BJ (cell line): ENCODE data around the gene ADAM10. TPM values are rescaled to one million over a fixed set of nuclear protein-coding genes. Genes with fewer than 3 reads are reported as not detected.

ENCODE experiments used
- CTCF ChIA-PET: fragments of 350-600 bp; formaldehyde crosslinking; extraction: SDS; loops from one replicate; lab custom pipeline; 2021; ENCODE audit warnings: antibody characterized with exemption, inconsistent platforms; lab: Yijun Ruan, JAX
- POLR2A ChIA-PET: fragments of 300-600 bp; sonication (Branson Sonifier 250); formaldehyde crosslinking; extraction: SDS; loops from one replicate; lab custom pipeline; 2021; ENCODE audit warnings: antibody characterized with exemption; lab: Charles Lee
- DNase-seq: peaks from one replicate; pipeline ENCODE4 v3.0.0-alpha.2; 2011; ENCODE audit warnings: low read depth
- H3K27me3 ChIP-seq: 2 replicates; pipeline ENCODE4 v1.6.0; 2011; ENCODE audit warnings: low read length; ENCODE audit not compliant: control insufficient read depth, insufficient read depth
- H3K36me3 ChIP-seq: 2 replicates; pipeline ENCODE4 v1.5.1; 2011; ENCODE audit warnings: low read length; ENCODE audit not compliant: control insufficient read depth, insufficient read depth
- H3K4me3 ChIP-seq: 2 replicates; pipeline ENCODE4 v1.5.1; 2011; ENCODE audit warnings: low read depth, mild to moderate bottlenecking, control low read depth, low read length
- polyA plus RNA-seq: library from polyadenylated mRNA; depleted of rRNA; stranded (reverse); fragments of >200 nt; gene quantifications from 2 replicates; pipeline ENCODE4 v1.2.3, GENCODE V29; 2011
- TF ChIP-seq, protein P1 (sequence below): IDR thresholded peaks from 2 replicates; pipeline ENCODE4 v1.5.1; 2011; ENCODE audit warnings: low read depth, mild to moderate bottlenecking, control low read depth, inconsistent platforms, low read length, moderate library complexity; ENCODE audit not compliant: insufficient read depth

Gene ADAM10
- polyA plus RNA-seq, 1 experiment: 106 TPM

DNA sequence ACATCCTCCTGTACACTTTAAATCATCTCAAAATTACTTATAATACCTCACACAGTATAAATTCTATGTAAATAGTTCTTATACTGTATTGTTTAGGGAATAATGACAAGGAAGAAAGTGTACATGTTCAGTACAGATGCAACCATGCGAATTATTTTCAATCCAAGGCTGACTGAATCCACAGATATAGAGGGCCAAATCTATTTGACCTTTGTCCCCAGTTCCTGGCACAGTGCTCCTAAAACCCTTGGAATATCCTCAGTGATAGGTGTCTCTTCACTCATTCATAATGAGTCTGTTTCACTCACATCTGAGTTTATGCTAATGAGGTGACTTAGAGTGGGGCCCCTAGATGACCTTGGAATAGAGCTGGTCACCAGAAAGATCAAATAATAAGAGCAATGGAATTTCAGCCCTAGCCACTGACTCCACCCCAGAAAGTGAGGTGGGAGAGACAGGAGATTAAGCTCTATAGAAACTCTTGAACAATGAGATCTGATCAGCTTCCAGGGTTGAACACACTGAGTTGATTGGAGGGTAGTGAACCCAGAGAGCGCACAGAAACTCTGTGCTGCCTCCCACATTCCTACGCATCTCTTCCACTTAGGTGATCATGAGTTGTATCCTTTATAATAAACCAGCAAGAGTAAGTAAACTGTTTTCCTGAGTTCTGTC is 65.3 kb downstream of the ADAM10 start:
- no peaks in the 10 kb centered on the region for H3K36me3 ChIP-seq
- no peak overlapping the region for H3K4me3 ChIP-seq
- ChIA-PET CTCF (no interaction called here), POLR2A (no interaction called here)
- TF ChIP-seq, protein P1, sequence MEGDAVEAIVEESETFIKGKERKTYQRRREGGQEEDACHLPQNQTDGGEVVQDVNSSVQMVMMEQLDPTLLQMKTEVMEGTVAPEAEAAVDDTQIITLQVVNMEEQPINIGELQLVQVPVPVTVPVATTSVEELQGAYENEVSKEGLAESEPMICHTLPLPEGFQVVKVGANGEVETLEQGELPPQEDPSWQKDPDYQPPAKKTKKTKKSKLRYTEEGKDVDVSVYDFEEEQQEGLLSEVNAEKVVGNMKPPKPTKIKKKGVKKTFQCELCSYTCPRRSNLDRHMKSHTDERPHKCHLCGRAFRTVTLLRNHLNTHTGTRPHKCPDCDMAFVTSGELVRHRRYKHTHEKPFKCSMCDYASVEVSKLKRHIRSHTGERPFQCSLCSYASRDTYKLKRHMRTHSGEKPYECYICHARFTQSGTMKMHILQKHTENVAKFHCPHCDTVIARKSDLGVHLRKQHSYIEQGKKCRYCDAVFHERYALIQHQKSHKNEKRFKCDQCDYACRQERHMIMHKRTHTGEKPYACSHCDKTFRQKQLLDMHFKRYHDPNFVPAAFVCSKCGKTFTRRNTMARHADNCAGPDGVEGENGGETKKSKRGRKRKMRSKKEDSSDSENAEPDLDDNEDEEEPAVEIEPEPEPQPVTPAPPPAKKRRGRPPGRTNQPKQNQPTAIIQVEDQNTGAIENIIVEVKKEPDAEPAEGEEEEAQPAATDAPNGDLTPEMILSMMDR: no peak
- DNase-seq: no peak
- H3K27me3 ChIP-seq: no peaks in the 10 kb centered on the region

DNA sequence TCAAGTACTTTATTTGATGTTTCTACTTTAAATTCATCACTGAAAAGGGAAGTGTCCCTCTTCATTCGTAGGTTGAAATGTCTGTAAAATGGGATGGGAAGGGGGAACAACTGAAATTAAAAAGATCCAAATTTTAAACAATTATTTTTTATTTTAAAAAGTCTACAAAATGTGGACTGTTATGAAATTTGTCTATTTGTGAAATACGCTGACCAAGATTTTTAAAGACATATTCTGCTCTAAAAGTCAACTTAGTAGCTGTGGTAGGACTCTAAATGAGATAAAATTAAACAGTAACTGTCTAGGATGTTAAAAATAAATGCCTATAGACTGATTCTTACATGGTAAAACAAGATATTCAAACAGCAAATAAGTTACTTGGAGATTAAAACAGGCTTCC is 67.3 kb downstream of the ADAM10 start:
- Histone ChIP-seq H3K27me3 (no peaks in the 10 kb centered on the region), H3K4me3 (no peak overlapping the region), H3K36me3 (no peaks in the 10 kb centered on the region)
- CTCF ChIA-PET: no interaction called here
- TF ChIP-seq, protein P1: no peak
- POLR2A ChIA-PET: no interaction called here
- no peak for DNase-seq

GRCh38 chr15:58678683-58679082 is 70.8 kb downstream of the ADAM10 start:
- H3K4me3 ChIP-seq: no peak overlapping the region

GRCh38 chr15:58677426-58677825 is 72.1 kb downstream of the ADAM10 start:
- POLR2A ChIA-PET: interaction anchor here (0.5 to 1.2 kb wide), 2 partner anchors 36 to 73 kb away, joined by 3 to 9 read pairs; no protein-coding TSS in a partner anchor
- CTCF ChIA-PET: interaction anchor here (2.2 kb wide), 1 partner anchor 8 kb away, joined by 6 read pairs; no protein-coding TSS in a partner anchor

More at GRCh38 chr15:58678683-58679082, 70.8 kb downstream of the ADAM10 start:
- ChIA-PET POLR2A (no interaction called here), CTCF (interaction anchor here (2.2 kb wide), 1 partner anchor 10 kb away, joined by 6 read pairs; no protein-coding TSS in a partner anchor)
- no peaks in the 10 kb centered on the region for H3K27me3 ChIP-seq
- DNase-seq: no peak
- TF ChIP-seq, protein P1: no peak
- no peaks in the 10 kb centered on the region for H3K36me3 ChIP-seq

DNA sequence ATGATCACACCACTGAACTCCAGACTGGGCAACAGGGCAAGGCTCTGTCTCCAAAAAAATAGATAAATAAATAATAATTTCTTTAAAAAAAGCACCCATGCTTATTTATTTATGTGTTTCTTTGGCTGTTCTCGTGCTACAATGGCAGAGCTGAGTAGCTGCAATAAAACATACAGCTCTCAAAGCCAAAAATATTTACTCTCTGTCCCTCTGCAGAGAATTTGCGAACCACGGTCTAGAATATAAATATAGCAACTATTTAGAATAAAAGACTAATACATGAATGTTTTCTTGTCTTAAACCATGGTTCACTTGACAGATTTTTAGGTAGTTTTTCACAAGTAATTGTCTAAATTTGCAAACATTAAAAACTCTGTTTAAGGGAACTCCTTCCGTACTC is 72.7 kb downstream of the ADAM10 start:
- Histone ChIP-seq H3K36me3 (no peaks in the 10 kb centered on the region), H3K4me3 (no peak overlapping the region), H3K27me3 (no peaks in the 10 kb centered on the region)
- TF ChIP-seq, protein P1: no peak
- DNase-seq: no peak
- ChIA-PET POLR2A (interaction anchor here (0.5 to 1.2 kb wide), 2 partner anchors 36 to 73 kb away, joined by 3 to 9 read pairs; no protein-coding TSS in a partner anchor), CTCF (no interaction called here)

More at GRCh38 chr15:58677426-58677825, 72.1 kb downstream of the ADAM10 start:
- no peak for DNase-seq
- TF ChIP-seq, protein P1: no peak
- no peaks in the 10 kb centered on the region for H3K36me3 ChIP-seq
- no peak overlapping the region for H3K4me3 ChIP-seq
- no peaks in the 10 kb centered on the region for H3K27me3 ChIP-seq
